ENCODE measurements around the gene MTMR12. TPM values are rescaled to one million over a fixed set of nuclear protein-coding genes. Genes with fewer than 3 reads are reported as not detected.
"Not testable (repeated sequence)": the region's sequence is repeated elsewhere in the genome, so short reads cannot be mapped to it uniquely, and the experiment has no call there.

The MTMR12 gene
- total and polyA plus RNA-seq, 10 donors: 6.8 to 42.2 (median 27.9) TPM

- TF ChIP-seq POLR2AphosphoS5 (IDR thresholded peaks at IDR 0.05) (no peak), POLR2A (IDR thresholded peaks at IDR 0.05) (no peak)
- TF ChIP-seq, protein P1, sequence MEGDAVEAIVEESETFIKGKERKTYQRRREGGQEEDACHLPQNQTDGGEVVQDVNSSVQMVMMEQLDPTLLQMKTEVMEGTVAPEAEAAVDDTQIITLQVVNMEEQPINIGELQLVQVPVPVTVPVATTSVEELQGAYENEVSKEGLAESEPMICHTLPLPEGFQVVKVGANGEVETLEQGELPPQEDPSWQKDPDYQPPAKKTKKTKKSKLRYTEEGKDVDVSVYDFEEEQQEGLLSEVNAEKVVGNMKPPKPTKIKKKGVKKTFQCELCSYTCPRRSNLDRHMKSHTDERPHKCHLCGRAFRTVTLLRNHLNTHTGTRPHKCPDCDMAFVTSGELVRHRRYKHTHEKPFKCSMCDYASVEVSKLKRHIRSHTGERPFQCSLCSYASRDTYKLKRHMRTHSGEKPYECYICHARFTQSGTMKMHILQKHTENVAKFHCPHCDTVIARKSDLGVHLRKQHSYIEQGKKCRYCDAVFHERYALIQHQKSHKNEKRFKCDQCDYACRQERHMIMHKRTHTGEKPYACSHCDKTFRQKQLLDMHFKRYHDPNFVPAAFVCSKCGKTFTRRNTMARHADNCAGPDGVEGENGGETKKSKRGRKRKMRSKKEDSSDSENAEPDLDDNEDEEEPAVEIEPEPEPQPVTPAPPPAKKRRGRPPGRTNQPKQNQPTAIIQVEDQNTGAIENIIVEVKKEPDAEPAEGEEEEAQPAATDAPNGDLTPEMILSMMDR (IDR thresholded peaks at IDR 0.05 in 8 of 11, conservative IDR thresholded peaks at IDR 0.05 in 3 of 11): no peak
- 92 to 96% (median 93%) methylated on average over 5 of the region's 5 CpGs for WGBS, 5 donors
- intact Hi-C loops (cut with DNase I; ENCODE audit: low total_unique reads): no loop called here
- H3K27me3 ChIP-seq (replicated peaks in 1 of 7): no peaks in the 10 kb centered on the region
- H3K4me1 ChIP-seq: peaks cover 0 to 29% (median 4%) of the 10 kb centered on the region in 6 donors
- peaks cover 0 to 7% (median 0%) of the 10 kb centered on the region in 6 donors for H3K36me3 ChIP-seq
- no peaks in the 10 kb centered on the region for H3K9me3 ChIP-seq
- no peak overlapping the region for H3K27ac ChIP-seq
- DNase-seq: no peak
- H3K4me3 ChIP-seq: no peak overlapping the region
Observed at GRCh38 chr5:32285510-32286138, 27.1 kb downstream of the MTMR12 start.

DNA sequence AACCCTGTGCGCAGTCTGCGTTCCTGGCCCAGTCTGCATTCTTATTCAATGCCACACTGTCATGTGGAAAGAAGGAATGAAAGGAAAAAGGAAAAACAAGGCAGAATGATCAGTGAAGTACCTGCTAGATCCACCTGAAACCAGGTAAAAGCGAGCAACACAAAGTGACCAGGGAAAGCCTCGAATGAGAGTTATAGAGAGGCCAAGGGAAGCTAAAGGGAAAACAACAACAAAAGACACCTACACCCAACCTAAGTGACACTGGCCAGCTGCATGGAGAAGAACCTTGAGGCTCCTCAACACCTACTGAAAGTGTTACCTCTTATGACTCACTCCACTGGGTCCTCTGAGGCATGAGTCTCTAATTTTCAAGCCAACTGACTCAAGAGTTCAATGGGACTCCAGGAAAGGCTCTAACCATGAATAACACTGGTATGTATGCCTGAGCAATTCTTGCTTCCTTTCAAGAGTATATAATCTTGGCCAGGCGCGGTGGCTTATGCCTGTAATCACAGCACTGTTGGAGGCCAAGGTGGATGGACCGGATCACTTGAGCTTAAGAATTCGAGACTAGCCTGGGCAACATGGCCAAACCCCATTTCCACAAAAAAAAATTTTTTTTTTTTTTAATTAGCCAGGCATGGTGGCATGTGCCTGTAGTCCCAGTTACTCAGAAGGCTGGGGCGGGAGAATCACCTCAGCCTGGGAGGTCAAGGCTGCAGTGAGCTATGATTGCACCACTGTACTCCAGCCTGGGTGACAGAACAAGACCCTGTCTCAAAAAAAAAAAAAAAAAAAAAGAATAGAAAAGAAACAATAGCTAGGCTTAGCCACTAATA lies 29.0 kb downstream of the MTMR12 start:
- intact Hi-C loops (cut with DNase I; ENCODE audit: low total_unique reads): no loop called here
- no peaks in the 10 kb centered on the region for H3K27me3 ChIP-seq (replicated peaks in 1 of 7)
- H3K4me3 ChIP-seq: no peak overlapping the region
- DNase-seq: no peak
- no peak overlapping the region for H3K27ac ChIP-seq
- no peak for TF ChIP-seq POLR2A (IDR thresholded peaks at IDR 0.05)
- TF ChIP-seq, protein P1 (IDR thresholded peaks at IDR 0.05 in 8 of 11, conservative IDR thresholded peaks at IDR 0.05 in 3 of 11): no peak
- TF ChIP-seq POLR2AphosphoS5 (IDR thresholded peaks at IDR 0.05): no peak
- 89 to 95% (median 94%) methylated on average over 9 of the region's 9 CpGs for WGBS, 5 donors
- H3K4me1 ChIP-seq: peaks cover 0 to 41% (median 14%) of the 10 kb centered on the region in 6 donors
- H3K36me3 ChIP-seq: peaks cover 0 to 17% (median 0%) of the 10 kb centered on the region in 6 donors
- no peaks in the 10 kb centered on the region for H3K9me3 ChIP-seq

DNA sequence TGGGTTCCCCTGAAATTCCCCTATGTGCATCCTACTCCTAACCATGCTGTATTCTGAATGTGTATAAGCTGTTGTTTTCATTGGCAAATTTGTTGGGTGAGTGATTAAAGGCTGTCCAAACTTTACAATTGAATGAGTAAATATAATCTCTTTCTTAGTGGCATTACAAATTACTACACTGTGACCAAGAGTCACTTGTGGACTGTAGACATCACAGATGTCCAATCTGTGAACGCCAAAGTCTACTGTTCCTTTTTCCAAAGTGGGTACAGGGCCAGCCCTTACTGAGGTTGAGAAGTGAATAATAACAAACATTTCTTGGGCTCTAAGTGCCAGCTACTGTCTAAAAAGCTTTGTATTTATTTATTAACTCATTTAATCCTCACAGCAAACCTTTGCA lies 29.7 kb downstream of the MTMR12 start:
- intact Hi-C loops (cut with DNase I; ENCODE audit: low total_unique reads): no loop called here
- Histone ChIP-seq H3K27ac (no peak overlapping the region), H3K27me3 (replicated peaks in 1 of 7) (no peaks in the 10 kb centered on the region), H3K36me3 (peaks cover 0 to 17% (median 0%) of the 10 kb centered on the region in 6 donors), H3K4me3 (no peak overlapping the region), H3K4me1 (peaks cover 0 to 47% (median 20%) of the 10 kb centered on the region in 6 donors), H3K9me3 (no peaks in the 10 kb centered on the region)
- WGBS, 5 donors: 81 to 92% (median 86%) methylated on average over 1 of the region's 1 CpG
- TF ChIP-seq POLR2AphosphoS5 (IDR thresholded peaks at IDR 0.05) (no peak), POLR2A (IDR thresholded peaks at IDR 0.05) (no peak)
- TF ChIP-seq, protein P1 (IDR thresholded peaks at IDR 0.05 in 8 of 11, conservative IDR thresholded peaks at IDR 0.05 in 3 of 11): no peak
- no peak for DNase-seq

GRCh38 chr5:32282633-32283032 lies 30.1 kb downstream of the MTMR12 start:
- WGBS, 5 donors: 93 to 97% (median 97%) methylated on average over 6 of the region's 6 CpGs
- H3K27me3 ChIP-seq (replicated peaks in 1 of 7): no peaks in the 10 kb centered on the region
- H3K27ac ChIP-seq: no peak overlapping the region
- TF ChIP-seq, protein P1 (IDR thresholded peaks at IDR 0.05 in 8 of 11, conservative IDR thresholded peaks at IDR 0.05 in 3 of 11): no peak
- TF ChIP-seq POLR2A (IDR thresholded peaks at IDR 0.05) (no peak), POLR2AphosphoS5 (IDR thresholded peaks at IDR 0.05) (no peak)
- H3K36me3 ChIP-seq: peaks cover 0 to 17% (median 0%) of the 10 kb centered on the region in 6 donors
- intact Hi-C loops (cut with DNase I; ENCODE audit: low total_unique reads): no loop called here
- no peaks in the 10 kb centered on the region for H3K9me3 ChIP-seq
- no peak for DNase-seq
- H3K4me1 ChIP-seq: peaks cover 0 to 47% (median 24%) of the 10 kb centered on the region in 6 donors
- no peak overlapping the region for H3K4me3 ChIP-seq

DNA sequence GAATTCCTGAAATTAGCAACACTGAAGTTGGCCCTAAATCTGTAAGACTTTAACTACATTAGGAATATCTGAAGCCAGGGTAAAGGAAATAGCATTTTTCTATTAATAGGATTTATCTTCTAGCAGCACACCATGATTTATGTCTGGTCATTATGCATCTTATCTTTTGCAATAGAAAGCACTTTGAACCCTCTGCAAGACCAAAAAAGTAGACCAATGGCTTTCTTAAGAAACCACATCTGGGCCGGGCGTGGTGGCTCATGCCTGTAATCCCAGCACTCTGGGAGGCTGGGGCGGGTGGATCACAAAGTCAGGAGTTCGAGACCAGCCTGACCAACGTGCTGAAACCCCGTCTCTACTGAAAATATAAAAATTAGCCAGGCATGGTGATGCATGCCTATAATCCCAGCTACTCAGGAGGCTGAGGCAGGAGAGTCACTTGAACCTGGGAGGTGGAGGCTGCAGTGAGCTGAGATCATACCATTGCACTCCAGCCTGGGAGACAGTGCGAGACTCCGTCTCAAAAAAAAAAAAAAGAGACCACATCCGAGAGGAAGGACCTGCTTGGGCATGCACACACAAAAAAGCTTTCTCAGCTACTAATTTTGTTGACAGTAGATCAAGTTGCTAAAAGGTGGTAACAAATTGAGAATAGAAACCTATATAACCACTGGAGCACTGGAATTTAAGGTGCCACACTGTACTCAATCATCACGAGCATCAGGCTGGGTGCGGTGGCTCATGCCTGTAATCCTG lies 31.2 kb downstream of the MTMR12 start:
- intact Hi-C loops (cut with DNase I; ENCODE audit: low total_unique reads); H3K9me3 ChIP-seq; H3K4me3 ChIP-seq; DNase-seq; H3K27me3 ChIP-seq (replicated peaks in 1 of 7): not testable (repeated sequence)
- 92 to 96% (median 94%) methylated on average over 11 of the region's 11 CpGs for WGBS, 5 donors
- peak overlapping the region in 4 of 8 donors; percentile 47 to 69 (median 50) for H3K27ac ChIP-seq
- H3K36me3 ChIP-seq: peaks cover 0 to 17% (median 0%) of the 10 kb centered on the region in 6 donors
- peaks cover 4 to 52% (median 34%) of the 10 kb centered on the region in 6 donors for H3K4me1 ChIP-seq
